ENCODE measurements around the gene B3GAT2. TPM values are rescaled to one million over a fixed set of nuclear protein-coding genes. Genes with fewer than 3 reads are reported as not detected.

Gene B3GAT2
- polyA plus RNA-seq, 1 of the 3 experiments (the other 2 are of a cell fraction) = under 0.01 TPM

DNA sequence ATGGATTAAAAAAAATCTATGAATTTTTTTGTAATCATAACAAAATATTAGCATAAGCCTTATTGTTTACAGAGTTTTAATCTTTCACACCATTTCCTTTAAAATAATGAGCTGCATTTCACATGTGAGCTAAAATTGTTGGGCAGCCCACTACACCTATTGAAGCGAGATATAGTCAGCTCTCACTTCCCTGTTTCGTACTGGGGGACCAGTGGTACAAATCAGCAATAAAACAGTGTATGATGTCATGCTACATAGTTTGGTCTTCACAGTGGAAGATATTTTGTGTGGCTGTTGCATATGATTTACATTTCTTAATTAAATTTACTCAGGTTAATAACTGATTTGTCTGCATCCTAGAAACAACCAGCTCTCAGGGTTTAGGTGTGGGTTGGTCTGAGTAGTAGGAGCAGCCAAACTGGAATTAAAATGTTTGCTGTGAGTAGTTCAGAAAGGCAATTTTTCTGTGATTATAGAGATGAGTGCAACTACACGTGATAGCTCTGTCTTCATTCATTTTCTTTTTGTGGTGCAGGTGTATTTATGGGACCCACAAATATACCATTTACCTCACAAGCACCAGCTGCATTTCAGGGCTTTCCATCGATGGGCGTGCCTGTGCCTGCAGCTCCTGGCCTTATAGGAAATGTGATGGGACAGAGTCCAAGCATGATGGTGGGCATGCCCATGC lies 99.3 kb downstream of the B3GAT2 start:
- Histone ChIP-seq H3K27ac (ENCODE audit: low read depth in 2 of 2, low read length in 1 of 2) (no peak overlapping the region), H3K9me2 (no peaks in the 10 kb centered on the region), H3K36me3 (replicated peaks in 1 of 2; ENCODE audit: control insufficient read depth in 1 of 2, insufficient read depth in 2 of 2, low read length in 1 of 2) (peaks cover 3 to 27% of the 10 kb centered on the region in 2 experiments), H3K9me3 (no peaks in the 10 kb centered on the region), H3K4me3 (ENCODE audit: low read depth in 2 of 2, low read length in 1 of 2) (no peak overlapping the region), H4K20me1 (ENCODE audit: insufficient read depth) (no peaks in the 10 kb centered on the region), H3K79me2 (ENCODE audit: insufficient read depth) (no peaks in the 10 kb centered on the region), H2AFZ (ENCODE audit: low read depth) (no peak overlapping the region), H3K9ac (no peak overlapping the region), H3F3A (replicated peaks; ENCODE audit: insufficient read depth) (no peaks in the 10 kb centered on the region), H3K4me1 (ENCODE audit: control insufficient read depth in 1 of 2, insufficient read depth in 2 of 2, low read depth in 1 of 2, low read length in 1 of 2) (no peaks in the 10 kb centered on the region; a peak in 1 of 4 replicates), H3K27me3 (ENCODE audit: insufficient read depth) (no peaks in the 10 kb centered on the region), H3K4me2 (no peak overlapping the region)
- 96% methylated on average over 5 of the region's 5 CpGs for WGBS (ENCODE audit: low lambda C conversion rate)
- POLR2A ChIA-PET = no interaction called here
- no peak for DNase-seq
- TF ChIP-seq SIN3A (IDR thresholded peaks at IDR 0.05; ENCODE audit: borderline replicate concordance, low read depth, low read length) (no peak), GATA2 (CRISPR knock-in tag; IDR thresholded peaks at IDR 0.05) (no peak), TAF1 (IDR thresholded peaks at IDR 0.05; ENCODE audit: borderline replicate concordance, low read depth, low read length) (no peak), JUND (IDR thresholded peaks at IDR 0.05) (no peak), YY1 (IDR thresholded peaks at IDR 0.05; ENCODE audit: low read depth) (no peak), POLR2AphosphoS5 (IDR thresholded peaks at IDR 0.05; ENCODE audit: low read depth, low read length) (no peak), TEAD4 (IDR thresholded peaks at IDR 0.05; ENCODE audit: borderline replicate concordance, insufficient read depth) (no peak)
- TF ChIP-seq, protein P1, sequence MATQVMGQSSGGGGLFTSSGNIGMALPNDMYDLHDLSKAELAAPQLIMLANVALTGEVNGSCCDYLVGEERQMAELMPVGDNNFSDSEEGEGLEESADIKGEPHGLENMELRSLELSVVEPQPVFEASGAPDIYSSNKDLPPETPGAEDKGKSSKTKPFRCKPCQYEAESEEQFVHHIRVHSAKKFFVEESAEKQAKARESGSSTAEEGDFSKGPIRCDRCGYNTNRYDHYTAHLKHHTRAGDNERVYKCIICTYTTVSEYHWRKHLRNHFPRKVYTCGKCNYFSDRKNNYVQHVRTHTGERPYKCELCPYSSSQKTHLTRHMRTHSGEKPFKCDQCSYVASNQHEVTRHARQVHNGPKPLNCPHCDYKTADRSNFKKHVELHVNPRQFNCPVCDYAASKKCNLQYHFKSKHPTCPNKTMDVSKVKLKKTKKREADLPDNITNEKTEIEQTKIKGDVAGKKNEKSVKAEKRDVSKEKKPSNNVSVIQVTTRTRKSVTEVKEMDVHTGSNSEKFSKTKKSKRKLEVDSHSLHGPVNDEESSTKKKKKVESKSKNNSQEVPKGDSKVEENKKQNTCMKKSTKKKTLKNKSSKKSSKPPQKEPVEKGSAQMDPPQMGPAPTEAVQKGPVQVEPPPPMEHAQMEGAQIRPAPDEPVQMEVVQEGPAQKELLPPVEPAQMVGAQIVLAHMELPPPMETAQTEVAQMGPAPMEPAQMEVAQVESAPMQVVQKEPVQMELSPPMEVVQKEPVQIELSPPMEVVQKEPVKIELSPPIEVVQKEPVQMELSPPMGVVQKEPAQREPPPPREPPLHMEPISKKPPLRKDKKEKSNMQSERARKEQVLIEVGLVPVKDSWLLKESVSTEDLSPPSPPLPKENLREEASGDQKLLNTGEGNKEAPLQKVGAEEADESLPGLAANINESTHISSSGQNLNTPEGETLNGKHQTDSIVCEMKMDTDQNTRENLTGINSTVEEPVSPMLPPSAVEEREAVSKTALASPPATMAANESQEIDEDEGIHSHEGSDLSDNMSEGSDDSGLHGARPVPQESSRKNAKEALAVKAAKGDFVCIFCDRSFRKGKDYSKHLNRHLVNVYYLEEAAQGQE (IDR thresholded peaks at IDR 0.05; ENCODE audit: low read depth, low read length) = no peak
- TF ChIP-seq, protein P2, sequence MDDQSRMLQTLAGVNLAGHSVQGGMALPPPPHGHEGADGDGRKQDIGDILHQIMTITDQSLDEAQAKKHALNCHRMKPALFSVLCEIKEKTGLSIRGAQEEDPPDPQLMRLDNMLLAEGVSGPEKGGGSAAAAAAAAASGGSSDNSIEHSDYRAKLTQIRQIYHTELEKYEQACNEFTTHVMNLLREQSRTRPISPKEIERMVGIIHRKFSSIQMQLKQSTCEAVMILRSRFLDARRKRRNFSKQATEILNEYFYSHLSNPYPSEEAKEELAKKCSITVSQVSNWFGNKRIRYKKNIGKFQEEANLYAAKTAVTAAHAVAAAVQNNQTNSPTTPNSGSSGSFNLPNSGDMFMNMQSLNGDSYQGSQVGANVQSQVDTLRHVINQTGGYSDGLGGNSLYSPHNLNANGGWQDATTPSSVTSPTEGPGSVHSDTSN (IDR thresholded peaks at IDR 0.05) = no peak
- CTCF ChIA-PET = interaction anchor here (0.5 to 2.9 kb wide), 4 partner anchors 11 to 163 kb away, joined by 3 to 15 read pairs (median 3); no protein-coding TSS in a partner anchor

DNA sequence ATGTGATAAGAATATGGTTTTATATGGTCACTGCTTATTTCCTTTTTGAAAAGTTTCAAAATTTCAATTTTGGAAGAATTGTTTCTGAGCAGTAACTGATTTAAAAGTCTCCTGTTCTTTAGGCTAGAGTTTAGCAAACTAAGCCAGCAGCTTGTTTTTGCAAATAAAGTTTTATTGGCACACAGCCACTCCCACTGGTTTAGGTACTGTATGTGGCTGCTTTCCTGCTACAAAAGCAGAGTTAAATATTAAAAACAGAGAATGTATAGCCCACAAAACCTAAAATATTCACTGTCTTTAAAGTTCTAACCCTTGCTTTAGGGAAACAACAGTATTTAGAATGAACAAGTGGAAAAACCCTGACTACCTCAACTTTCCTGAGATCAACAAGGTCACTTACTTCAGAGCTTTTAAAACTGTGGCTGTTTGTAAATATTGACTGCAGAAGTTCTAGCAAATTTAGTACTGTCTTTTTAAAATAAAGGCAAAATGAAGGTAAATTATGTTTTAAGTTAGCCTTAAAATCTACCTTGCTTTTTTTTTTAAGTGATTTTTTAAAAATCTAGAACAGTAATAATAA lies 104.1 kb downstream of the B3GAT2 start:
- no peaks in the 10 kb centered on the region; a peak in 1 of 4 replicates for H3K4me1 ChIP-seq (ENCODE audit: control insufficient read depth in 1 of 2, insufficient read depth in 2 of 2, low read depth in 1 of 2, low read length in 1 of 2)
- TF ChIP-seq, protein P2 (IDR thresholded peaks at IDR 0.05) = no peak
- TF ChIP-seq RFX5 (IDR thresholded peaks at IDR 0.05; ENCODE audit: low read length) = no peak
- no peak for TF ChIP-seq NFIC (IDR thresholded peaks at IDR 0.05; ENCODE audit: borderline replicate concordance)
- no peak for TF ChIP-seq RXRA (IDR thresholded peaks at IDR 0.05; ENCODE audit: borderline replicate concordance, low read depth)
- no peak for TF ChIP-seq GATA2 (CRISPR knock-in tag; IDR thresholded peaks at IDR 0.05)
- TF ChIP-seq, protein P3, sequence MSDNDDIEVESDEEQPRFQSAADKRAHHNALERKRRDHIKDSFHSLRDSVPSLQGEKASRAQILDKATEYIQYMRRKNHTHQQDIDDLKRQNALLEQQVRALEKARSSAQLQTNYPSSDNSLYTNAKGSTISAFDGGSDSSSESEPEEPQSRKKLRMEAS (IDR thresholded peaks at IDR 0.05; ENCODE audit: low read depth) = no peak
- no peak for TF ChIP-seq TAF1 (IDR thresholded peaks at IDR 0.05; ENCODE audit: borderline replicate concordance, low read depth, low read length)
- no peak for TF ChIP-seq EP300 (IDR thresholded peaks at IDR 0.05; ENCODE audit: borderline replicate concordance in 1 of 2, low read depth in 1 of 2, low read length in 1 of 2)
- TF ChIP-seq RCOR1 (IDR thresholded peaks at IDR 0.05; ENCODE audit: low read length) = no peak
- no peak for TF ChIP-seq POLR2AphosphoS5 (IDR thresholded peaks at IDR 0.05; ENCODE audit: low read depth, low read length)
- TF ChIP-seq SMC3 (IDR thresholded peaks at IDR 0.05; ENCODE audit: low read depth, low read length) = no peak
- TF ChIP-seq RAD21 (IDR thresholded peaks at IDR 0.05; ENCODE audit: low read length) = no peak
- TF ChIP-seq, protein P4, sequence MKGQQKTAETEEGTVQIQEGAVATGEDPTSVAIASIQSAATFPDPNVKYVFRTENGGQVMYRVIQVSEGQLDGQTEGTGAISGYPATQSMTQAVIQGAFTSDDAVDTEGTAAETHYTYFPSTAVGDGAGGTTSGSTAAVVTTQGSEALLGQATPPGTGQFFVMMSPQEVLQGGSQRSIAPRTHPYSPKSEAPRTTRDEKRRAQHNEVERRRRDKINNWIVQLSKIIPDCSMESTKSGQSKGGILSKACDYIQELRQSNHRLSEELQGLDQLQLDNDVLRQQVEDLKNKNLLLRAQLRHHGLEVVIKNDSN (IDR thresholded peaks at IDR 0.05; ENCODE audit: borderline replicate concordance, low read depth) = no peak
- TF ChIP-seq TCF12 (IDR thresholded peaks at IDR 0.05) = no peak
- no peak for DNase-seq
- H3K79me2 ChIP-seq (ENCODE audit: insufficient read depth) = no peaks in the 10 kb centered on the region
- H3K9me2 ChIP-seq = no peaks in the 10 kb centered on the region
- H2AFZ ChIP-seq (ENCODE audit: low read depth) = no peak overlapping the region
- ChIA-PET POLR2A (no interaction called here), CTCF (interaction anchor here (0.6 kb wide), 1 partner anchor 111 kb away, joined by 3 read pairs; no protein-coding TSS in a partner anchor)
- H3K4me3 ChIP-seq (ENCODE audit: low read depth in 2 of 2, low read length in 1 of 2) = no peak overlapping the region
- H3K36me3 ChIP-seq (replicated peaks in 1 of 2; ENCODE audit: control insufficient read depth in 1 of 2, insufficient read depth in 2 of 2, low read length in 1 of 2) = peaks cover under 1 to 7% of the 10 kb centered on the region in 2 experiments
- H3K27ac ChIP-seq (ENCODE audit: low read depth in 2 of 2, low read length in 1 of 2) = no peak overlapping the region
- no peaks in the 10 kb centered on the region for H3K9me3 ChIP-seq
- no peaks in the 10 kb centered on the region for H3K27me3 ChIP-seq (ENCODE audit: insufficient read depth)
- H3K9ac ChIP-seq = no peak overlapping the region
- no peaks in the 10 kb centered on the region for H4K20me1 ChIP-seq (ENCODE audit: insufficient read depth)
- H3F3A ChIP-seq (replicated peaks; ENCODE audit: insufficient read depth) = no peaks in the 10 kb centered on the region
- H3K4me2 ChIP-seq = no peak overlapping the region

Data from SK-N-SH (cell line).